ENCODE data around the gene RETSAT.
A peak's percentile ranks its signal among the peaks of the same experiment; 100 is the strongest.
"Not testable (repeated sequence)": the region's sequence is repeated elsewhere in the genome, so short reads cannot be mapped to it uniquely, and the experiment has no call there.

The RETSAT gene

DNA sequence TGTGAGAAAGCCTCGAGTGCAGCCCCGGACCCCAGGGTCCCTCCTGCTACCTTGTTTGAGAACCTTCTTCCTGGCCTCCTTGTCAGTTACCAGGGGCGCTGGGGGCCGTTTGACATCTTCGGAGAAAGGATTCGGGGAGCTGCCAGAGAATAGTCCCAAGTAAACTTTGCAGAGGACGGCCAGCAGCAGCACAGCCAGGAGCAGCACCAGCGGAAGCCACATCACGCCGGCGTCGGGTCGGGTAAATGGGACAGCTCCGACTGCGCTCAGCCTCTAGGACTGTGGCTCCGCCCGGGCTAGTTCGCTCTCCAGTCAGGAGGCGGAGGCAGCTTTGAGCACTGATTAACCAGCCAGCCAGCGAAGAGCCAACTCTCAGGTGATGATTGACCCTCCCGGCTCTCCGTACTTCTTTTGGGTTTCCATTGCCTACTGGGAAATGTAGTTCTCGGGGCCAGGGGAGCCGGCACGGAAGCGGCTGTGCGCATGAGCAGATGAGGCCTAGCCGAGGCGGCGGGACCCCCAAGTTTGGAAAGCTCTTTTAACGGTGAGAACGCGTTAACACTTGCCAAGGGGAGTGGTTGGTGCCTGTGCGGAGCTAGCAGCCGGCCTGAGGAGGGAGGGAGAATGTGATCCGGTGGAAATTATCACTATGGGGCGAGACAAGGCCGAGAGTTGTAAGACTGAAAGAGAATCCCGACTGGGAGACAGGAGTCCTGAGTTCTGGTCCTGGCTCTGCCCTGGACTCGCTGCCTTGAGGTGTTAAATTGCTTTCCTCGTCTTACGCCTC, at the start of gene RETSAT, which contains the start of gene ELMOD3:
RETSAT (minus strand) TSS at position 243 of the 787 bp plus-strand sequence; CDS start at position 222, 21 bp downstream.
ELMOD3 (plus strand) TSS at position 484 of the 787 bp plus-strand sequence. CDS start 2,430 bp downstream, outside the sequence.
- peak; percentile 99 for DNase-seq

DNA sequence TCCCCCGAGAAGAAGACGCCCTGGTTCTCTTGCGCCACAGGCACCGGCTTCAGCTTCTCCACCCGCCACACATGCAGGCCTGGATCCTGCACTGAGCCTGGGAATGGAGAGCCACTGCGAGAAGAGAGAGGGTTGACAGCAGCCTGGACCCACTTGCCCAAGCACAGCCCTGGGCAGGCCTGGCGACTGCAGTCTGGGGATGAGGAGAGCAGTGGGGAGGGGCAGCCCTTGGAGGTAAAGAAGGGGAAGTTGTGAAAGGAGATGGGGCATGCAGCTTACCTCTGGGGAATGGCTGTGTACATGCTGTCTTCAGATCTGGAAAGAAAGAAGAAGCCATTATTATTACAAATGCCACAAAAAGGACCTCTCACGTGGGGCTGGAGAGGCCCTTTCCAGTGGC, 47.5 kb upstream of the RETSAT start:
- no peak for DNase-seq

GRCh38 chr2:85401464-85401805, 47.1 kb upstream of the RETSAT start:
- DNase-seq, result no peak

GRCh38 chr2:85400541-85401463, 46.5 kb upstream of the RETSAT start:
- DNase-seq, result no peak

- no peak for DNase-seq
These were observed 45.7 kb upstream of the RETSAT start for GRCh38 chr2:85400023-85400422.

DNA sequence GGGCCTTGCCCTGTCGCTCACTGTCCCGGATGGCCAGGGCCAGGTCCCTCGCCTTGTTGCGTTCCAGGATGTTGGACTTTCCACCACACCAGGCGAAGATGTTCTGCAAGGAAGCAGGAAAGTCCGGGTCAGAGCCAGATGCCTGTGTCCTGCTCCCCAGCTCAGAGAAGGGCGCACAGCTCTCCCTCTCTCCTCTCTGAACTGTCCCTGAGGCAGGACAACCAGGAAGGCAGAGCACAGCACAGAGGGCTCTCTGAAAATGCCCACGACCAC, 44.8 kb upstream of the RETSAT start:
- DNase-seq, result no peak

DNA sequence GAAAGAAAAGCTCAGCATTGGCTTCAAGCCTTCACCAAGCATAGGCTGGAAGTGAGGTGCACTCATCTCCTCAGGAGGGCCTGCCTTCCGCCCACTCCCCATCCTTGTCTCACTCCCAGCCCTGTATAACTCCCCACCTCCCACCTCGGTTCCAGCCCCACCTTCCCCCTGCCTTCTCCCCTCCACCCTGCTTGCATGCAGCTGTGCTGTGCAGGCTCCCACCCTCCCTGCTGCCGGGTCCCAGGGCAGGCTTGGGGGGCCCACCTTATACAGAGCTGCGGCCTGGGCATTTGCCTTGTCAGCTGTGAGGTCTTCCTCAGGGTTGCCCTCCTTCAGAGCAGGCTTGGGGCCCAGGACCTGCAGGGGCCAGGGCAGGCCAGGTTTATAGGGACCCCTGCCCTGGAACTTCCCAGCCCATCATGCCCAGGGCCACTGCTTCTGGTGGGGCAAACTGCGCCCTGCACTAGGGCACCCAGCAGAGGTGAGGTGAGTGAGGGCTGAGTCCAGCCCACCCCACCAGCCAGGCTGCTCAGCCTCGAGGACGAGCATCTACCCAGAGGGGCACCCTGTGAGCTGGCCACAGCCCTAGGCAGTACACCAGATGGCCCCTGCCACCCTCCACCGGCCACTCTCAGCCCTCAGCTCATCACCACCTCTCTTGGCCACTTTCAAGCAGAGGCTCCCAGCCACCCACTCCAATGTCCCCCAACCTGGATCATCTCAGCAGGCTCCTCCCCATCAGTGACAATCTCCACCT, 44.3 kb upstream of the RETSAT start:
- DNase-seq, result no peak

DNA sequence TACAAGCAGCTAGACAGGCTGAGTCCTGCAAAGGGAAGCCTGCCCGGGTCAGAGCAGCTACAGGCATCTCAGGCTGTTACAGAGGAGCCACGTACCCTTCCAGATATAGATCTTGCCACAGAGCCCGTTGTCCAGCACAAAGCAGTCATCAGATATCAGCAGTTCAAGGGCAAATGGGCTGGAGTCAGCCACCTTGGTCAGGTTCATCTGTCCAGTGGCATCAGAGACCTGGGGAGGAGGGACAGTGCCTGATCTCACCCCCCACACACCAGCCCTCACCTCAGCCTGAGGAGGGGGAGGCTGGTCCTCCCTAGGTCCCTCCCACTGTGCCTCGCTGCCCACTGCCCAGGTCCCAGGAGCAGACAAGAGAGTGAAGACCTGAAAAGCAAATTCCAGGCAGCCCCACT, 43.6 kb upstream of the RETSAT start:
- DNase-seq, result no peak

DNA sequence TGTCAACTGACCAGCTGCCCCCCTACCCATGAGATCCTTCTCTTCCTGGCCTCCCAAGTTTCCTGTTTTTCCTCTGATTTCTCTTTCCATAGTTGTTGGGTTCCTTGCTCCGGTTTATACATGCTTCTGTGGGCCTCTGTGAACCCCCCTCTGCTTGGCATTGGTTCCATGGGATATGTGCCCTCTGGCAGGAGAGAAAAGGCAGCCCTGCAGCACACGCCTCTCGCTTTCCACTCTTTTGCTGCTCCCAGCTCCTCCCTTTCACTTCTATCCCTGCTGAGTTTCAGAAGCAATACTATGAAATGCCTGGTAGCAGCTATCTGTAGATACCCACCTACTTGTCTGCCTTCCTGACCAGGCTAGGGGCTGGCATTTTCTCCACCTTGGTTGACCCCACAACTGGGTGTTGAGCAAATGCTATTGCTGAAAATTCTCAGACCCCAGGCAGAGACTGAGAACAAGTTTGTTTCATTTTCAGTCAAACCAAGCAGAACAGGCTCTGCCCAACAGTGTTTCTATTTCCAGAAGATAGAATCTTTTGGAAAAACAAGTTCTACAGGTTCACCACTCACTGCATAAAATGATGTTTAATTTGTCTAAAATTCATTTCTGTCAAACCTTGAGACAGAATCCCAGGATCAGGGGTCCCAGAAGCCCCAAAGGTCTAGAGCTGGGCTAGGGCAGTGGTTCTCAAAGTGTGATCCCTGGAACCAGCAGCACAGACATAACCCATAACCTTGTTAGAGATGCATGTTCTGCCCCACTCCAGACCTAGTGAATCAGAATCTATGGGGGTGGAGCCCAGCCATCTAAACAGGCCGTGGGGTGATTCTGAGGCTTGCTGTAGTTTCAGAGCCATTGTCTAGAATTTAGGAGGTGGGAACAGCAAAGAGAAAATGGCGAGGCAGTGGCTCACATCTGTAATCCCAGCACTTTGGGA, 42.5 kb upstream of the RETSAT start:
- DNase-seq, result no peak

- no peak for DNase-seq
These were observed 41.7 kb upstream of the RETSAT start for GRCh38 chr2:85395912-85396475.

DNA sequence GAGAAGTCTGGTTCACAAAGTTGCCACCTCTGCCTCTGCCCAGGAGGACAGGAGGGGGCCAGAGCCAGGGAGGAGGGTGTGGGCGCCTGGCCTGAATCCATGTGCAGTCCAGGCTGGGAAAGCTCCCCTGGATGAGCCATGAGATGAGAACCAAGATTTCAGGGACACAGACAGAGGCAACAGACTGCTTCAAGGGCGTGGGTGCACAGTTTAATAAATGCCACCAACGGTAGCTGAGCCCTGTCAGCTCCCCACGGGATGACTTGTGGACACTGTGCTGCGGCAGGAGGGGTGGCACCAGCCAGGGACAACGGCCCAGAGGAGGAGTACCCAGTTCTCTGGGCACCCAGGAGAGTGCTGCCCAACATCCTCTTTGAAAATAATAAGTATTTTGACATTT, 40.6 kb upstream of the RETSAT start:
- DNase-seq, result no peak

DNA sequence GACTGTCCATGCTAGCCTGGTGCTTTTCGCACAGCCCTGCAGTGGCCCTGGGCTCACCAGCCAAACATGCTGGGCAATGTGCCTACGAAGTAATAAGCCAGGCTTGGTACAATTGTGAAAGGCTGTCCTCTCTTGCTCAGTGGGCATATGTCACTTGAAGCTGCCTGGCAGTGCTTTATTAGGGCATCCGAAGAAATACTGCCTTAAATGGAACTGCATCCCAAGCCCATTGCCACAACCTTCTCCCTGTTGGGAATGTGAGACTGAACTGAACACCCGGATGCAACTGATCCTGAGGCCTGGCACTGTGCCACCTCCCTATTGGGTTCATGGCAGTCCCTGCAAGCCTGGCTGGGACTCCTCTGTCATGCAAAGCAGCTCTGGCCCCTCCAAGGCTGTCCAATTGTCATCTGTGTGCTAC, 39.9 kb upstream of the RETSAT start:
- DNase-seq, result no peak

DNA sequence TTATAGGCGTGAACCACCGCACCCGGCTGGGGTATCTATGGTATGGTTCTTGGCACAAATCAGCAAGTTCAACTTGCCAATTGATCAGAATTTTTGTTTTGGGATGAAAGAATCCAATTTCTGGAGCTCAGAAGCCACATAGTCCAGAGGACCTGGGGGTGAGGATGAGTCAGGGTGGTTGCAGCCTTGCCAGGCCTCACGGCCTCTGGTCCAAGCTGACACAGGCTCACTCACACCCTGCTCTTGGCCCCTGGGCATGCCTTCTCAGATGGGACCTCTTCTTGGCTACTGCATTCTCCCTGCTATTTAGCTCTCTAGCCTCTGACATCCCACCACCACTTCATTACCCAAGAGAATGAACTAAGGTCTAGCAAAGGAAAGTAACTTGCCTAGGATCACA, 39.5 kb upstream of the RETSAT start:
- DNase-seq, result no peak

GRCh38 chr2:85390941-85391669, 36.8 kb upstream of the RETSAT start:
- peak; percentile 50 for DNase-seq

DNA sequence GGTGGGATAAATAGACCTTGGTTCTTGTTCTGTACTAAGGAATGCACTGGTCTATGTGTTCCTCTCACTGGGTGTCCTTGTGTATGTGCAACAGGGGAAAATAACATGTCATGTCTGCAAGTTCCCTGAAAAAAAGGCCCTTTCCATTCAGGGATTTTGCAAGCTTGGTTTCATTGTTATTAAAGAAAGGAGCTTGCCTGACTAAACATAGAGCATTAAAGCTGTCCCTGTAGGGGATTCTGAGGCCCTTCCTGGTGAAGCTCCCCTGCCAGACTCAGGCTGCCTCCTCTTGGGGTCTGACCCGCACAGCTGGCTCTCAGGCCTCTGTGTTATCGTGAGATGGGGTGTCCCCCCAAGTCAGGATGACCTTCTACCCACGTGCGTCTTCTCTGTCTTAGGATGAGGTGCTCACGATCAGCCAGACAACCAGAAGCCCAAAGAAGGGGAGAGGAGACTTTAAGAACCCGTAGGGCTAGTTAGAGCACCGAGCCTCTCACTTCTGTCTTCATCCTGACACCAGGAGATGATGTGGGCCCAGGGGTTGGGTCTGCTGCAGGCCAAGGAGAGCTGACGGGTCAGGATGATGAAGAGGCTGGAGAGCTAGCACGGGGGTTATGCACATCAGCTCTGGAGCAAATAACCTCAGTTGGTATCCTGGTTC, 34.7 kb upstream of the RETSAT start:
- no peak for DNase-seq

DNA sequence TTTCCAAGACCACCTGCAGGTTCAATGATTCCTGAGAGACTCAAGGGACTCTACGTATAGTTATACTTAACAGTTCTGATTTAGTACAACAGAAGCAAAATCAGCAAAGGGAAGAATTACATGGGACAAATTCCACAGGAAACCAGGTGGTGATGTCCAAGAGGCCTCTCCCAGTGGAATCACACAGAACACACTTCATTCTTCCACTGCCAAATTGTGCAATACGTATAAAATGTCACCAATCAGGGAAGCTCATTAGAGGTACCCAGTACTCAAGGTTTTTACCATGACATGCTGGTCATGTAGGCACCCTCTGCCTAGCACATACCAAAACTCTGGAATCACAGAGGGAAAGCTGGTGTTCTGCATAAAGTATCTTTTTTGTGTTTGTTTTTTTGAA, 33.4 kb upstream of the RETSAT start:
- no peak for DNase-seq

- no peak for DNase-seq
These were observed 31.4 kb upstream of the RETSAT start for GRCh38 chr2:85385746-85386145.

DNA sequence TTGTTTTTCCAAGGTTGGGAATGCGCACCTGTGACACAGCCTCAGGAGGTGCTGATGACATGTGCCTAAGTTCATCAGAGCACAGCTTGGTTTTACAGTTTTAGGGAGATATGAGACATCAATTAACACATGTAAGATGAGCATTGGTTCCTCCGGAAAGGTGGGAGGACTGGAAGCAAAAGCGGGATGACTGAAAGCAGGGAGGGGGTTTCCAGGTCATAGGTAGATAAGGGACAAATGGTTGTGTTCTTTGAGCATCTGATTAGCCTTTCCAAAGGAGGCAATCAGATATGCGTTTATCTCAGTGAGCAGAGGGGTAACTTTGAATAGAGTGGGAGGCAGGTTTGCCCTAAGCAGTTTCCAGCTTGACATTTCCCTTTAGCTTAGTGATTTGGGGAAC, 29.5 kb upstream of the RETSAT start:
- no peak for DNase-seq

- DNase-seq, result not testable (repeated sequence)
These were observed 28.8 kb upstream of the RETSAT start for GRCh38 chr2:85383151-85383550.

- DNase-seq, result no peak
These were observed 25.7 kb upstream of the RETSAT start for GRCh38 chr2:85380048-85380447.

DNA sequence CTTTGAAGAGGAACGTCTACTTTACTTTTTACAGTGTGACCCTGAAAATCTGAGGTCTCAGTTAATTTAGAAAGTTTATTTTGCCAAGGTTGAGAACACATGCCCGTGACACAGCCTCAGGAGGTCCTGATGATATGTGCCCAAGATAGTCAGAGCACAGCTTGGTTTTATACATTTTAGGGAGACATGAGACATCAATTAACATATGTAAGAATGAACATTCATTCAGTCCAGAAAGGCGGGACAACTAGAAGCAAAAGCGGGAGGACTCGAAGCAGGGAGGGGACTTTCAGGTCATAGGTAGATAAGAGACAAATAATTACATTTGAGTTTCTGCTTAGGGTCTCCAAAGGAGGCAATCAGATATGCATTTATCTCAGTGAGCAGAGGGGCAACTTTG, 23.9 kb upstream of the RETSAT start:
- DNase-seq, result no peak

Measured in NCI-H1694 treated with DMSO at 0.1 percent for 48 hours (cell line).